H1 (cell line): ENCODE results near the gene SHC3. TPM values are rescaled to one million over a fixed set of nuclear protein-coding genes. Genes with fewer than 3 reads are reported as not detected.

Experiments used
- CTCF ChIA-PET: fragments of 300-600 bp; sonication (Branson Sonifier 250); formaldehyde crosslinking; loops from one replicate; lab custom pipeline; 2021; ENCODE audit not compliant: partially characterized antibody; lab: Charles Lee
- POLR2A ChIA-PET: fragments of 300-600 bp; sonication (Branson Sonifier 250); formaldehyde crosslinking; loops from one replicate; lab custom pipeline; 2021; ENCODE audit warnings: inconsistent platforms; ENCODE audit not compliant: partially characterized antibody; lab: Charles Lee
- DNase-seq, 2 experiments: peaks; one replicate each; pipeline versions ENCODE4 v3.0.0 to v3.0.0-alpha.2; 2010 to 2022; ENCODE audit warnings: low spot score in 2 of 2, low read depth in 1 of 2, mixed read lengths in 1 of 2
- FAIRE-seq: peaks from 2 replicates; lab custom pipeline; 2011; peaks lifted over from hg19 to GRCh38; lab: Jason Lieb, UNC
- H2AFZ ChIP-seq: 2 replicates; pipeline ENCODE4 v1.8.1; 2012; ENCODE audit warnings: low read length, inconsistent platforms
- H2AK5ac ChIP-seq: 2 replicates; pipeline ENCODE4 v1.6.1; 2013; ENCODE audit warnings: low read depth, low read length
- H2BK120ac ChIP-seq: replicated peaks from 2 replicates; pipeline ENCODE3; 2013; ENCODE audit warnings: low read depth, low read length, inconsistent platforms
- H2BK12ac ChIP-seq: 2 replicates; pipeline ENCODE4 v1.6.1; 2013; ENCODE audit warnings: low read depth, low read length
- H2BK15ac ChIP-seq: 2 replicates; pipeline ENCODE4 v1.6.1; 2013; ENCODE audit warnings: low read length
- H2BK20ac ChIP-seq: 2 replicates; pipeline ENCODE4 v1.6.1; 2013; ENCODE audit warnings: low read length
- H2BK5ac ChIP-seq: 2 replicates; pipeline ENCODE4 v1.6.1; 2013; ENCODE audit warnings: low read depth, low read length
- H3K14ac ChIP-seq: 2 replicates; pipeline ENCODE4 v1.6.1; 2013; ENCODE audit warnings: inconsistent platforms; ENCODE audit not compliant: insufficient read length
- H3K18ac ChIP-seq: 2 replicates; pipeline ENCODE4 v1.6.1; 2013; ENCODE audit warnings: low read length; ENCODE audit errors: extremely low read depth
- H3K23ac ChIP-seq: 2 replicates; pipeline ENCODE4 v1.6.1; 2013; ENCODE audit warnings: inconsistent platforms; ENCODE audit not compliant: insufficient read length
- H3K23me2 ChIP-seq: 2 replicates; pipeline ENCODE4 v1.6.1; 2013; ENCODE audit warnings: low read depth, low read length
- H3K27ac ChIP-seq: 2 replicates; pipeline ENCODE4 v1.6.1; 2011; ENCODE audit warnings: low read depth, low read length, inconsistent platforms
- H3K27me3 ChIP-seq, 4 experiments: replicated peaks in 1 of 4; 1 replicate in 1 of 4; 2 replicates in 3 of 4; pipeline versions ENCODE4 v1.6.1 to v1.8.1; 2011 to 2013; ENCODE audit warnings: low read length in 3 of 4, mild to moderate bottlenecking in 3 of 4, inconsistent platforms in 2 of 4, mixed read lengths in 2 of 4, moderate library complexity in 1 of 4; ENCODE audit not compliant: control insufficient read depth in 3 of 4, insufficient read depth in 3 of 4; ENCODE audit errors: extremely low read depth in 1 of 4
- H3K36me3 ChIP-seq, 4 experiments: 2 replicates each; pipeline versions ENCODE4 v1.6.1 to v1.8.1; 2011 to 2013; ENCODE audit warnings: mild to moderate bottlenecking in 4 of 4, low read length in 3 of 4, moderate library complexity in 2 of 4, control low read depth in 1 of 4, inconsistent platforms in 1 of 4; ENCODE audit not compliant: insufficient read depth in 4 of 4, control insufficient read depth in 2 of 4
- H3K4ac ChIP-seq: replicated peaks from 2 replicates; pipeline ENCODE3; 2013; ENCODE audit warnings: low read length, low read depth, mixed read lengths, inconsistent platforms; ENCODE audit not compliant: insufficient read length
- H3K4me1 ChIP-seq, 4 experiments: replicated peaks in 1 of 4; 1 replicate in 1 of 4; 2 replicates in 3 of 4; pipeline versions ENCODE4 v1.6.1 to v1.8.1; 2011 to 2013; ENCODE audit warnings: low read length in 3 of 4, inconsistent platforms in 2 of 4, mixed read lengths in 1 of 4; ENCODE audit not compliant: insufficient read depth in 4 of 4, control insufficient read depth in 3 of 4
- H3K4me2 ChIP-seq, 2 experiments: 2 replicates each; pipeline versions ENCODE4 v1.6.1 to v1.8.1; 2011 to 2013; ENCODE audit warnings: low read depth in 2 of 2, low read length in 2 of 2, control low read depth in 1 of 2, inconsistent platforms in 1 of 2, mild to moderate bottlenecking in 1 of 2; ENCODE audit not compliant: insufficient read depth in 1 of 2
- H3K4me3 ChIP-seq, 4 experiments: fragments of 200-600, 300-600 bp in 1 of 4; sonication (generic), shearing (Covaris generic), sonication (Bioruptor Twin) in 1 of 4; 2 replicates each; pipeline versions ENCODE4 v1.5.1 to v1.8.1; 2011 to 2016; ENCODE audit warnings: low read length in 4 of 4, low read depth in 3 of 4, control low read depth in 2 of 4, inconsistent platforms in 2 of 4, mild to moderate bottlenecking in 2 of 4, mixed read lengths in 1 of 4, moderate library complexity in 1 of 4; ENCODE audit not compliant: insufficient read depth in 2 of 4; ENCODE audit errors: extremely low read depth in 1 of 4
- H3K56ac ChIP-seq: replicated peaks from 2 replicates; pipeline ENCODE3; 2013; ENCODE audit warnings: low read depth, mild to moderate bottlenecking, mixed read lengths, low read length, inconsistent platforms; ENCODE audit not compliant: insufficient read length
- H3K79me1 ChIP-seq: 2 replicates; pipeline ENCODE4 v1.6.1; 2013; ENCODE audit warnings: low read depth, low read length, control low read depth
- H3K79me2 ChIP-seq, 2 experiments: 2 replicates each; pipeline versions ENCODE4 v1.6.1 to v1.8.1; 2012 to 2013; ENCODE audit warnings: low read length in 2 of 2, mild to moderate bottlenecking in 2 of 2, inconsistent platforms in 1 of 2; ENCODE audit not compliant: insufficient read depth in 2 of 2, control insufficient read depth in 1 of 2
- H3K9ac ChIP-seq, 4 experiments: replicated peaks in 1 of 4; 1 replicate in 1 of 4; 2 replicates in 3 of 4; pipeline versions ENCODE4 v1.6.1 to v1.8.1; 2011 to 2013; ENCODE audit warnings: low read depth in 3 of 4, low read length in 3 of 4, control low read depth in 2 of 4, mild to moderate bottlenecking in 2 of 4, moderate library complexity in 2 of 4, inconsistent platforms in 1 of 4; ENCODE audit errors: extremely low read depth in 1 of 4
- H3K9me3 ChIP-seq, 2 experiments: 2 replicates each; pipeline versions ENCODE4 v1.6.1 to v1.8.1; 2012 to 2013; ENCODE audit warnings: mild to moderate bottlenecking in 2 of 2, moderate library complexity in 2 of 2, control low read depth in 1 of 2, inconsistent platforms in 1 of 2, low read depth in 1 of 2, low read length in 1 of 2, mixed read lengths in 1 of 2; ENCODE audit not compliant: insufficient read depth in 2 of 2
- H4K20me1 ChIP-seq, 2 experiments: replicated peaks in 1 of 2; 2 replicates each; pipeline versions ENCODE3 to v1.8.1; 2011 to 2013; ENCODE audit warnings: inconsistent platforms in 2 of 2, low read length in 2 of 2, mild to moderate bottlenecking in 1 of 2; ENCODE audit not compliant: insufficient read depth in 2 of 2, control insufficient read depth in 1 of 2
- H4K5ac ChIP-seq: 2 replicates; pipeline ENCODE4 v1.6.1; 2013; ENCODE audit warnings: low read length, low read depth, mixed read lengths, inconsistent platforms; ENCODE audit not compliant: insufficient read length
- H4K8ac ChIP-seq: 2 replicates; pipeline ENCODE4 v1.8.0; 2013; ENCODE audit warnings: mild to moderate bottlenecking, moderate library complexity, low read length, inconsistent platforms; ENCODE audit not compliant: insufficient read depth; ENCODE audit errors: extremely low read depth
- H4K91ac ChIP-seq: replicated peaks from 2 replicates; pipeline ENCODE3; 2013; ENCODE audit warnings: low read length, mixed read lengths, inconsistent platforms; ENCODE audit not compliant: insufficient read length
- ASH2L ChIP-seq: fragments of 200-600, 300-600 bp; sonication (generic); IDR thresholded peaks from one replicate; pipeline ENCODE4 v1.7.1; 2017; ENCODE audit warnings: low read length
- CBX8 ChIP-seq: fragments of 300-800, 300-1000 bp; sonication (generic); IDR thresholded peaks from 2 replicates; pipeline ENCODE4 v1.7.1; 2016; ENCODE audit warnings: low read depth, low read length, borderline replicate concordance
- CEBPB ChIP-seq: IDR thresholded peaks from 2 replicates; pipeline ENCODE4 v1.6.1; 2012; ENCODE audit warnings: low read depth, low read length
- EP300 ChIP-seq, 2 experiments: IDR thresholded peaks; 1 replicate in 1 of 2; 2 replicates in 1 of 2; pipeline ENCODE4 v1.6.1; 2011 to 2012; ENCODE audit warnings: low read depth in 2 of 2, low read length in 2 of 2, mild to moderate bottlenecking in 2 of 2, borderline replicate concordance in 1 of 2, inconsistent platforms in 1 of 2, moderate library complexity in 1 of 2
- FOSL1 ChIP-seq: IDR thresholded peaks from 2 replicates; pipeline ENCODE4 v1.6.1; 2011; ENCODE audit warnings: mild to moderate bottlenecking, low read depth, low read length, moderate library complexity; ENCODE audit not compliant: insufficient read depth
- MAFK ChIP-seq: IDR thresholded peaks from 2 replicates; pipeline ENCODE4 v1.6.1; 2012; ENCODE audit warnings: low read depth, mild to moderate bottlenecking, improper control_type of control experiment, low read length
- RFX5 ChIP-seq: IDR thresholded peaks from 2 replicates; pipeline ENCODE4 v1.6.1; 2011; ENCODE audit warnings: low read depth, low read length, improper control_type of control experiment, borderline replicate concordance
- SAP30 ChIP-seq: fragments of 300-600 bp; sonication (generic); IDR thresholded peaks from 2 replicates; pipeline ENCODE4 v1.7.1; 2012; ENCODE audit warnings: low read length, moderate library complexity, mild to moderate bottlenecking, inconsistent platforms; ENCODE audit not compliant: insufficient read depth, insufficient replicate concordance
- SIRT6 ChIP-seq: IDR thresholded peaks from one replicate; pipeline ENCODE4 v1.7.1; 2012; ENCODE audit warnings: low read length, inconsistent platforms
- SP2 ChIP-seq: IDR thresholded peaks from 2 replicates; pipeline ENCODE4 v1.6.1; 2012; ENCODE audit warnings: mild to moderate bottlenecking, low read length, inconsistent platforms
- ZNF274 ChIP-seq: IDR thresholded peaks from 2 replicates; pipeline ENCODE4 v1.7.0; 2012; ENCODE audit warnings: low read length, borderline replicate concordance; ENCODE audit errors: extremely low read depth
- WGBS, 2 experiments: shearing (Covaris generic) in 1 of 2; methylation state at CpG; one replicate each; pipeline versions ENCODE4 v1.1.6 to v1.1.7; 2013 to 2015; ENCODE audit warnings: low lambda C conversion rate in 2 of 2, mixed read lengths in 2 of 2, inconsistent platforms in 1 of 2, low coverage in 1 of 2, missing lambda C conversion rate in 1 of 2; ENCODE audit not compliant: insufficient replicate concordance in 2 of 2, insufficient coverage in 1 of 2, insufficient read length in 1 of 2; ENCODE audit errors: extremely low coverage in 1 of 2, missing lambda C conversion rate in 1 of 2; 5-methylcytosine and 5-hydroxymethylcytosine counted together
- polyA plus RNA-seq, 7 experiments: library from polyadenylated mRNA; depleted of rRNA in 3 of 7; stranded (reverse) in 5 of 7; unstranded in 2 of 7; fragments of >200 nt in 5 of 7; fragments of 200-250 nt in 2 of 7; gene quantifications; 1 replicate in 5 of 7; 2 replicates in 1 of 7; 4 replicates in 1 of 7; pipeline versions ENCODE4 v1.2.1 to v1.2.3, GENCODE V29; 2011 to 2013; ENCODE audit warnings: missing spikeins in 2 of 7, mixed read lengths in 2 of 7
- total RNA-seq: library from RNA; stranded (reverse); fragmentation: NEBNext Ultra II Directional; extraction: Animal tissue kit (Norgen Biotek cat#: 25700); gene quantifications from 2 replicates; pipeline ENCODE4 v1.2.1, GENCODE V29; 2021
- TF ChIP-seq, protein P1 (sequence below), 3 experiments: IDR thresholded peaks; 1 replicate in 2 of 3; 2 replicates in 1 of 3; pipeline versions ENCODE4 v1.5.1 to v1.6.1; 2011; ENCODE audit warnings: low read length in 3 of 3, mild to moderate bottlenecking in 3 of 3, inconsistent platforms in 2 of 3, low read depth in 1 of 3, moderate library complexity in 1 of 3; ENCODE audit not compliant: insufficient read depth in 1 of 3; ENCODE audit errors: control extremely low read depth in 1 of 3

SHC3 gene
- total and polyA plus RNA-seq, 2 of the 8 experiments (the other 6 are each of a cell fraction or from before 2014, with no cell fraction given) = 1.4 to 7.1 TPM

DNA sequence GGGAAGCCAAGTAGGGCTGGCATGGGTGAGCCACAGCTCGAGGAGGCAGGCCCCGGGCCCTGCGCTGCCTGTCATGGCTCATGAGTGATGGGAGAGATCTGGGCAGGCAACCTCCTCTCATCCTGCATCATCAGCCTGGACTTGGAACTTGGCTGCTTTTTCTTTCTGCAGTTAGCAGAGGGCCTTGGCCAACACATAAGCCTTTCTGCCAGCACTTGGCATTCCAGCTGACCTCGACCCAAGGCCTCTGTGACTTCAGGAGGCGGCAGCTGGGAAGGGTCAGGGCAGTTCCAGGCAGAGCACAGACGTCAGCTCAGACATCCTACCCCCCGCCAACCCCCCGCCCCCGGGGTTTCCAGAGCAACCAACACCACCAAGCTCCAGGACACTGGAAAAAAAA is 179.7 kb downstream of the SHC3 start:
- no peak overlapping the region for H3K27ac ChIP-seq
- no peak overlapping the region for H2BK120ac ChIP-seq
- no peak overlapping the region for H2AFZ ChIP-seq
- H2BK15ac ChIP-seq = no peak overlapping the region
- no peak overlapping the region for H3K56ac ChIP-seq
- no peak overlapping the region for H2BK12ac ChIP-seq
- ChIA-PET CTCF (interaction anchor here (0.7 to 0.9 kb wide), 2 partner anchors 188 to 294 kb away, joined by 3 to 4 read pairs; no protein-coding TSS in a partner anchor), POLR2A (no interaction called here)
- DNase-seq (peak in 1 of 2 experiments; percentile 31), FAIRE-seq (no peak)
- H3K14ac ChIP-seq = no peak overlapping the region
- no peak overlapping the region for H3K18ac ChIP-seq
- 90% methylated on average over 8 of the region's 9 CpGs; no CpG with 5 or more reads in 1 of the 2 experiments for WGBS, 2 experiments
- H3K79me1 ChIP-seq = no peaks in the 10 kb centered on the region
- H3K36me3 ChIP-seq = peaks cover 0 to 7% (median 0%) of the 10 kb centered on the region in 4 experiments; a peak in 2 of 8 replicates
- H2BK5ac ChIP-seq = no peak overlapping the region
- H3K9me3 ChIP-seq = no peaks in the 10 kb centered on the region
- H3K79me2 ChIP-seq = no peaks in the 10 kb centered on the region
- H2AK5ac ChIP-seq = no peak overlapping the region
- H4K8ac ChIP-seq = no peak overlapping the region
- H4K5ac ChIP-seq = no peak overlapping the region
- no peak overlapping the region; a peak in 1 of 7 replicates for H3K9ac ChIP-seq
- H3K4me2 ChIP-seq = no peak overlapping the region
- no peak overlapping the region for H3K23ac ChIP-seq
- H3K23me2 ChIP-seq = no peaks in the 10 kb centered on the region
- H3K4me3 ChIP-seq = no peak overlapping the region
- H3K4me1 ChIP-seq = peaks cover 0 to 7% (median 3%) of the 10 kb centered on the region in 4 experiments; a peak in 4 of 7 replicates
- H2BK20ac ChIP-seq = no peak overlapping the region
- no peak overlapping the region for H4K91ac ChIP-seq
- H3K27me3 ChIP-seq = no peaks in the 10 kb centered on the region
- H4K20me1 ChIP-seq = peaks cover 0 to 9% of the 10 kb centered on the region in 2 experiments
- no peak overlapping the region for H3K4ac ChIP-seq
- no peak for TF ChIP-seq ASH2L
- TF ChIP-seq RFX5 = no peak
- no peak for TF ChIP-seq CBX8
- TF ChIP-seq FOSL1 = no peak
- no peak for TF ChIP-seq SAP30
- no peak for TF ChIP-seq SIRT6
- TF ChIP-seq SP2 = no peak
- TF ChIP-seq MAFK = no peak
- no peak for TF ChIP-seq EP300 (IDR thresholded peaks at IDR 0.05; ENCODE audit: borderline replicate concordance in 1 of 2, low read depth in 2 of 2, low read length in 2 of 2)
- no peak for TF ChIP-seq ZNF274
- TF ChIP-seq, protein P1, sequence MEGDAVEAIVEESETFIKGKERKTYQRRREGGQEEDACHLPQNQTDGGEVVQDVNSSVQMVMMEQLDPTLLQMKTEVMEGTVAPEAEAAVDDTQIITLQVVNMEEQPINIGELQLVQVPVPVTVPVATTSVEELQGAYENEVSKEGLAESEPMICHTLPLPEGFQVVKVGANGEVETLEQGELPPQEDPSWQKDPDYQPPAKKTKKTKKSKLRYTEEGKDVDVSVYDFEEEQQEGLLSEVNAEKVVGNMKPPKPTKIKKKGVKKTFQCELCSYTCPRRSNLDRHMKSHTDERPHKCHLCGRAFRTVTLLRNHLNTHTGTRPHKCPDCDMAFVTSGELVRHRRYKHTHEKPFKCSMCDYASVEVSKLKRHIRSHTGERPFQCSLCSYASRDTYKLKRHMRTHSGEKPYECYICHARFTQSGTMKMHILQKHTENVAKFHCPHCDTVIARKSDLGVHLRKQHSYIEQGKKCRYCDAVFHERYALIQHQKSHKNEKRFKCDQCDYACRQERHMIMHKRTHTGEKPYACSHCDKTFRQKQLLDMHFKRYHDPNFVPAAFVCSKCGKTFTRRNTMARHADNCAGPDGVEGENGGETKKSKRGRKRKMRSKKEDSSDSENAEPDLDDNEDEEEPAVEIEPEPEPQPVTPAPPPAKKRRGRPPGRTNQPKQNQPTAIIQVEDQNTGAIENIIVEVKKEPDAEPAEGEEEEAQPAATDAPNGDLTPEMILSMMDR (IDR thresholded peaks at IDR 0.05; ENCODE audit: control extremely low read depth in 1 of 3, insufficient read depth in 1 of 3, low read depth in 1 of 3, low read length in 3 of 3) = no peak
- TF ChIP-seq CEBPB = no peak
